ENCODE data around the gene AKT2. TPM values are rescaled to one million over a fixed set of nuclear protein-coding genes. Genes with fewer than 3 reads are reported as not detected.

The AKT2 gene
- total RNA-seq, 1 donor from 2014 or later = 135 TPM

DNA sequence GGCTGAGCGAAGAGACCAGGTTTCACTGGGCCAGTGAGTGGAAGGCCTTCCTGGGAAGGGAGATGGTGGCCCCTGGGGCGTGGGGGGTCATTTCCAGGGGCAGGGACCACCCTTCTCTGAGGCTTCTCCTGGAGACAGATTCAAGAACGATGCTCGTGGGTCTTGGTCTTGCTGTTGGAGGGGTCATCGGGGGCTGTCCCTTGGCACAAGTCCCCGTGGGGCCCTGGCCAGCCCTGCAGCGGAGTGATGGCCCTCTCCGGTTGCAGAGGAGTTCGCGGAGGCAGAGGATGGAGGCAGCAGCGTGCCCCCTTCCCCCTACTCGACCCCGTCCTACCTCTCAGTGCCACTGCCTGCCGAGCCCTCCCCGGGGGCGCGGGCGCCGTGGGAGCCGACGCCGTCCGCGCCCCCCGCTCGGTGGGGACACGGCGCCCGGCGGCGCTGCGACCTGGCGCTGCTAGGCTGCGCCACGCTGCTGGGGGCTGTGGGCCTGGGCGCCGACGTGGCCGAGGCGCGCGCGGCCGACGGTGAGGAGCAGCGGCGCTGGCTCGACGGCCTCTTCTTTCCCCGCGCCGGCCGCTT, 71.8 kb downstream of the AKT2 start:
- intact Hi-C loops (cut with micrococcal nuclease) = no loop called here
- DNase-seq (no peak), ATAC-seq (no peak)

DNA sequence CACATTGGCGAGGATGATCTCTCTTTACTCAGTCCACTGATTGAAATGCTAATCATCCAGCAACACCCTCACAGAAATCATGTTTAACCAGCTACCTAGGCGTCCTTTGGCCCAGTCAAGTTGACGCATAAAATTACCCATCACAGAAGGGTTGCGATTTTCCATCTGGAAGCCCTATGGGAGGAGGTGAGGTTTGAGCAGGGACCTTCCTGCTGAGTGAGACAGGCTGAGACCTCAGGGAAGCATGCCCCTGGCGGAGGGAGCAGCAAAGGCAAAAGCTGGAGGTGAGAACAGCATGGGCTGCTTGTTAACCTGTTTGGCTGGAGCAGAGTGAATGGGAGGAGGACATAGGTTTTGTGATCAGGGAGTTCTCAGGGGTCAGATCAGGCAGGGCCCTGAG, 74.3 kb downstream of the AKT2 start:
- intact Hi-C loops (cut with micrococcal nuclease) = no loop called here
- no peak for ATAC-seq
- no peak for DNase-seq

DNA sequence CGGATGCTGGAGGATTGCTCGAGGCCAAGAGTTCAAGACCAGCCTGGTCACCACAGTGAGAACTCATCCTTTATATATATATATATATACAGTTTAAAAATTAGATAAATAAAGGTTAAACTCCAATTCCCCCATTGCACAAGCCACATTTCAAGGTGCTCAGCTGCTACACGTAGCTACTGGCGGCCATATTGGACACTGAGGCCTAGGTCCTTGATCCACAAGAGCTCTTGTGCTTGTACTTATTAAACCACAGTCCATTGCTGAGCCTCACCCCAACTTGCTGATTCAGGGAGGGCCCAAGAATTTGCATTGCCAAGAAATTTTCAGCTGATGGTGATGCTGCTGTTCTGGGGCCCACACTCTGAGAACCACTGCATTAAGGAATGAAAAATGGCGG, 76.5 kb downstream of the AKT2 start:
- intact Hi-C loops (cut with micrococcal nuclease) = no loop called here
- ATAC-seq (no peak), DNase-seq (no peak)

DNA sequence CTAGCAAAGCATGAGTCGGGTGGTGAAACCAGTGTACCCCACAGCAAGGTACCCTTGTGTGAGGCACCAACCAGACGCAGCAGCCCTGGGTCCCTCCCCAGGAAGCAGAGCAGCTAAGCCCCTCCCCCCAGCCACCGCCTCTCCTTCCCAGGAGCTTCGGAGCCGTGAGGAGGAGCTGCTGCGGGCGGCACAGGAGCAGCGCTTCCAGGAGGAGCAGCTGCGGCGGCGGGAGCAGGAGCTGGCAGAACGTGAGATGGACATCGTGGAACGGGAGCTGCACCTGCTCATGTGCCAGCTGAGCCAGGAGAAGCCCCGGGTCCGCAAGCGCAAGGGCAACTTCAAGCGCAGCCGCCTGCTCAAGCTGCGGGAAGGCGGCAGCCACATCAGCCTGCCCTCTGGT, 79.4 kb downstream of the AKT2 start:
- no peak for DNase-seq
- no peak for ATAC-seq
- intact Hi-C loops (cut with micrococcal nuclease) = no loop called here

DNA sequence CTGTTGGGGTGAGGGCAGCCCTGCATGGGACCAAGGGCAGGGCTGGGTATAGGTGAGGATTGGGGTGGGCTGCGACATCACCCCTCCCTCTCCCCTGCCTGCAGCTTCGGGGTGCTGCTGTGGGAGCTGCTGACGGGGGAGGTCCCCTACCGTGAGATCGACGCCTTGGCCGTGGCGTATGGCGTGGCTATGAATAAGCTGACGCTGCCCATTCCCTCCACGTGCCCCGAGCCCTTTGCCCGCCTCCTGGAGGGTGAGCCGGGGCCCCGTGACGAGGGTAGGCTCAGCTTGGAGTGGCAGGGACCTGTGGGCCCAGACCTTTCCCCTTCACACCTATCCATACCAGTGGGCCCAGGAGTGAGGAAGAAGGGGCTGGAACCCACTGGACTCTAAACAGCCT, 80.8 kb downstream of the AKT2 start:
- intact Hi-C loops (cut with micrococcal nuclease) = no loop called here
- ATAC-seq = no peak
- DNase-seq = no peak

DNA sequence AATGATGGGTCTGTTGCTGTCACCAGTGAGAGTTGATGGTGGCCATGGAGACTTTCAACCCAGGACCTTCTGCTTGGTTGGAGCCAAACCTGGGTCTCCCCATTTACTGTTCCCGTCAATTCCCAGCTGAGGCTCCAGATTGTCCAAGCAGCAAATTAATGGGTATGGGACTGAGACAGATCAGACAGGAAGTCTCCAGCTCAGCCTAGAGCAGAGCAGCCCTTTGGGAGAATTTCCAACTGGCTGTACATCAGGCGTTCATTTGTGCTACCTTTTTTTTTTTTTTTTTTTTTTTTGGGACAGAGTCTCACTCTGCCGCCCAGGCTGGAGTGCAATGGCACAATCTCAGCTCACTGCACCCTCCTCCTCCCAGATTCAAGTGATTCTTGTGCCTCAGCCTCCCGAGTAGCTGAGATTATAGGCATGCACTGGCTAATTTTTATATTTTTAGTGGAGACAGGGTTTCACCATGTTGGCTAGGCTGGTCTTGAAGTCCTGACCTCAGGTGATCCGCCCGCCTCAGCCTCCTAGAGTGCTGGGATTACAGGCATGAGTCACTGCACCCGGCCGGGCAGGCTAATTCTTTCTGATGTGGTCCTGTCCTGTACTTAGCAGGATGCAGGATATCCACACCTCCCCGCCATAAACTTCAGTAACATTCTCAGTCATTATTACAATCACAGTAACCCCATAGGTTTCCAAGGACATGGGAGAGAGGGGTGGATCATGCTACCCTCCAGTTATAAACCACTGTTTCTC, 84.6 kb downstream of the AKT2 start:
- intact Hi-C loops (cut with micrococcal nuclease) = no loop called here
- DNase-seq (no peak), ATAC-seq (no peak)

DNA sequence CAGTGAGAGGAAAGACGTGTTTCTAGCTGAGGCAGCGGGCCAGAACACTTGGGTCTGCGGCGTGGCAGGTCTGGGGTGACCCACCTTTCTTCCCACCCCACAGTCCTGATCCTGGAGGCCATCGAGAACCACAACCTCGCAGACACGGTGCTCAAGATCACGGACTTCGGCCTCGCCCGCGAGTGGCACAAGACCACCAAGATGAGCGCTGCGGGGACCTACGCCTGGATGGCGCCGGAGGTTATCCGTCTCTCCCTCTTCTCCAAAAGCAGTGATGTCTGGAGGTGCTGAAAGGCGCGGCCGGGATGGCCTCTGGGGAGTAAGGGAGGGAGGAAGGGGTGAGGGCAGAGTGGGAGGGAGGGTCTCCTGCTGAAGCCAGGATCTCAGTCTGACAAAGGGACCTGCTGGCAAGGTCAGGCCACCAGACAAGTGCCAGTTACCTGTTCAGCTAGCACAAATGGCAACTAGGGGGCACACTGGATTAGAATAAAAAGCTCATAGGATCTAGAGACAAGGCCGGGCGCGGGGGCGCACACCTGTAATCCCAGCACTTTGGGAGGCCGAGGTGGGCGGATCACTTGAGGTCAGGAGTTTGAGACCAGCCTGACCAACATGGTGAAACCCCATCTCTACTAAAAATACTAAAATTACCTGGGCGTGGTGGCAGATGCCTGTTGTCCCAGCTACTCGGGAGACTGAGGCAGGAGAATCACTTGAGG, 86.7 kb downstream of the AKT2 start:
- no peak for ATAC-seq
- no peak for DNase-seq
- intact Hi-C loops (cut with micrococcal nuclease) = no loop called here

DNA sequence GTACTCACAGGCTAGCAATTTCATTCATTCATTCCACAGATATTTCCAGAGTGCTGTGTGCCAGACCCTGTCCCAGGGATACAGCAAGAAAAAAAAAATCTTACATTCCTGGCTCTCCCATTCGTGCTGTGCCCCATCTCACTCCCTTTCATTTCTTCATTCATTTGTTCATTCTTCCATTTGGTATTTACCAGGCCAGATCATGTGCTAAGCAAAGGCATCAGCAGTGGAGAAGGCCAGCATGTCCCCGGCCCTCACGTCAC, 91.6 kb downstream of the AKT2 start:
- ATAC-seq = no peak
- no peak for DNase-seq
- intact Hi-C loops (cut with micrococcal nuclease) = no loop called here

DNA sequence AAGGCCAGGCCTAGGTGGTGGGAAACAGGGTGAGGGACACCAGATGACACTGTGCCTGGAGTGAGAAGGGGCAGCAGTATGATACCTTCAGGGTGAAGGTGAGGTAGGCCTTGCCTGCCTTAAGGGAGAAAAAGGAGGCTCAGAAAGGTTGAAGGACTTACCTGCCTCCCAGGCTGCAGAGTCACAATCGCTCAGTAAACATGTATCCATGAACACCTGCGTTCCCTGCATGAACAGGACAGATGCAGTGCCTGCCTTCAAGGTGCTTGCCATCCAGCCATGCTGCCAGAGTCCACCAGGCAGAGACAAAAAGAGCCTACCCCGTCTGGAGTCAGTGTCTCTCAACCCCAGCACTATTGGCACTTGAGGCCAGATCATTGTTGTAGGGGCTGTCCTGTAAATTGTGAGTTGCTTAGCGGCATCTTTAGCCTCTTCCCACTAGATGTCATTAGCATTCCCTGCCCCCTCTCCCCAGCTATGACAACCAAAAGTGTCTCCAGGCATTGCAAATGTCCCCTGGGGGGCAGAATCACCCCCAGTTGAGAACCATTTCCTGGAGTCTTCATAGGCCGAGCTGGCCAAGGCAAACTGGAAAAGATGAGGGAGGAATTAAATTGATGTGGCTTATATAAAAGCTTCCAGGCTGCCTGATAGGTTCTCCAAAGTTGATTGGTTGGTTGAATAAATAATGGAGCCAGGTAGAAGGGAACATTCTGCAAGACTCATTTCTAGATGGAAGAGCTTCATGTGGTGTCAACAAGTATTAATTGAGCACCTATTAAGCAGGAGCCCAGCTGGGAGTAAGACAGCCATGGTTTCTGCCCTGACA, 92.2 kb downstream of the AKT2 start:
- intact Hi-C loops (cut with micrococcal nuclease) = no loop called here
- no peak for ATAC-seq

DNA sequence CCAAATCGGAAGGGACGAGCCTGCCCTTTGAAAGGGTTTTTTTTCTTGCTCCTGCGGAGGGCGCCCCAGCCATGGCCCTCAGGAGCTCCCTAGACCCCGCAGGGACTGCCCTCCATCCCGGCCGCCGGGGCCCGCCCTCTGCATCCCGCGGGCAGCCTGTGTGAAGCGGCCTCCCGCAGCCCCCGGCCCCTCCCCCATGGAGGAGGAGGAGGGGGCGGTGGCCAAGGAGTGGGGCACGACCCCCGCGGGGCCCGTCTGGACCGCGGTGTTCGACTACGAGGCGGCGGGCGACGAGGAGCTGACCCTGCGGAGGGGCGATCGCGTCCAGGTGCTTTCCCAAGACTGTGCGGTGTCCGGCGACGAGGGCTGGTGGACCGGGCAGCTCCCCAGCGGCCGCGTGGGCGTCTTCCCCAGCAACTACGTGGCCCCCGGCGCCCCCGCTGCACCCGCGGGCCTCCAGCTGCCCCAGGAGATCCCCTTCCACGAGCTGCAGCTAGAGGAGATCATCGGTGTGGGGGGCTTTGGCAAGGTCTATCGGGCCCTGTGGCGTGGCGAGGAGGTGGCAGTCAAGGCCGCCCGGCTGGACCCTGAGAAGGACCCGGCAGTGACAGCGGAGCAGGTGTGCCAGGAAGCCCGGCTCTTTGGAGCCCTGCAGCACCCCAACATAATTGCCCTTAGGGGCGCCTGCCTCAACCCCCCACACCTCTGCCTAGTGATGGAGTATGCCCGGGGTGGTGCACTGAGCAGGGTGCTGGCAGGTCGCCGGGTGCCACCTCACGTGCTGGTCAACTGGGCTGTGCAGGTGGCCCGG, 93.1 kb downstream of the AKT2 start:
- ATAC-seq = peak; percentile 20
- intact Hi-C loops (cut with micrococcal nuclease) = no loop called here
- DNase-seq = peak; percentile 53

More for the DNA sequence above, 92.2 kb downstream of the AKT2 start:
- DNase-seq = no peak

DNA sequence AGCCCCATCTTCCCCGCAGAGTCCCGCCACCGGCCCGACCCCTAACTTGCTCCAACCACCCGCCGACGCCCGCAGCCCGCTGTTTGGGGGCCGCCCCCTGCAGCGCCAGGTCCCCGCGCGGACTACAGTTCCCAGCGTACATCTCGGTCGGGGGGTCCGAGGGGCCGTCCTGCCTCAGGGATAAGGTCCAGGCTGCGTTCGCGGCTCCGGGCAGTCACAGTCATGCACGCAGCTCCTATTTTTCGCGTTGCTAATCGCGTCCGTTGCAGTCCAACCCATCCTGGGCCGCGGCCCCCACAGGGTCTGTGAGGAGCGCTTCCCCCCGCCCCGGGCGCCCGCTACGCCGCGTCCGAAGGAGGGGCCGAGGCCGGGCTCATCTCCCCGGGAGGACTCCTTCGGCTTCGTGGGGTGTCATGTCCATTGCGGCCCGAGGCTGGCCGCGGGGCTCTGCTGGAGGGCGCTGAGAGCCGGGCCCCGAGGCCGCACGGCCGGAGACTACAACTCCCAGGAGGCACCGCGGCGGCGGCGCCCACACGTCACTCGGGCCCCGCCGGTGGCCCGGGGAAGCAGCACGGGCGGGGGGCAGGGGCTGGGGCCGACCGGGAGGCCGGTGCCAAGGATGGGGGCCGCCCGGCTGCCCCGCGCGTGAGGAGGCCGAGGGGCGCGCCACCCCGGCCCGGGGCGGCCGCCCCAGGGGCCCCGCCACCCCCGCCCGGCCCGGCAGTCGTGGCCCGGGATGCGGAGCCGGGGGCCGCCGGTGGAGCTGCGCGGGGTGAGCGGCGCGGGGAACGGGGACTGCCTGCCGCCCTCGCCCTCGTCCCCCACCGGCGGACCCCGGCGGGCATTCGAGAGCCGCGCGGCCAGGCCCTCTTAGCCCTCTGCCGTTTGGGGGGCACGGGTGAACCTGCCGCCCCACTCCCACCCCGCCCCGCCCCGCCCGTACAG, 94.0 kb downstream of the AKT2 start, which contains the start of gene MAP3K10:
TSS of gene MAP3K10 (plus strand) at position 536 of the 945 bp plus-strand sequence. CDS start 606 bp downstream, outside the sequence.
- ATAC-seq (peak; percentile 96), DNase-seq (peak; percentile 88)
- intact Hi-C loops (cut with micrococcal nuclease) = no loop called here

DNA sequence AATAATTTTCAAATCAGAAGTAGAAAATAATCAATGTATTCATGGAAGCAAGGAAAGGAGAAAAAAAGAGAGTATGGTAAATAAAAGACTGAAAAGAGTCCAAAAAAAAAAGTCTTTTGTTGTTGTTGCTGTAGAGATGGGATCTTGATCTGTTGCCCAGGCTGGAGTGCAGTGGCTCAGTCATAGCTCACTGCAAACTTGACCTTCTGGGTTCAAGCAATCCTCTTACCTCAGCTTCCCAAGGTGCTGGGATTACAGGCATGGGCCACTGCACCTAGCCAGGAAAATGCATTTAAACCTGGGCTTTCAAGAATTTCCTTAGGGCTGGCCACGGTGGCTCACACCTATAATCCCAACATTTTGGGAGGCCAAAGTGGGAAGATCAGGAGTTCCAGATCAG, 100.9 kb downstream of the AKT2 start:
- DNase-seq (no peak), ATAC-seq (no peak)
- intact Hi-C loops (cut with micrococcal nuclease) = no loop called here

Small RNAs within 50 kb of the gene (microRNA-seq; reads per million reads assigned to microRNA genes)
- gene MIR641 (ENCODE audit: borderline number of aligned reads) = 10.8 reads per million, percentile 7 among the genes with 10 or more reads in this experiment

Other genes with a start within 250 kb of the AKT2 start
- gene ZNF780B, start 229.1 kb downstream of the AKT2 start, total RNA-seq = 29.4 TPM
- 9.6 TPM for gene ZNF780A, start 194.4 kb downstream of the AKT2 start, total RNA-seq
- gene MAP3K10, start 93.9 kb downstream of the AKT2 start, total RNA-seq = 19.6 TPM
- gene TTC9B, start 67.0 kb downstream of the AKT2 start, total RNA-seq = not detected
- gene CCNP, start 58.7 kb downstream of the AKT2 start, total RNA-seq = not detected
- 215 TPM for gene C19orf47, start 63.1 kb upstream of the AKT2 start, total RNA-seq
- 161 TPM for gene PLD3, start 63.4 kb upstream of the AKT2 start, total RNA-seq
- gene HIPK4, start 104.8 kb upstream of the AKT2 start, total RNA-seq = not detected
- gene PRX, start 128.0 kb upstream of the AKT2 start, total RNA-seq = 4.1 TPM
- 8.9 TPM for gene SERTAD1, start 140.6 kb upstream of the AKT2 start, total RNA-seq
- gene SERTAD3, start 159.0 kb upstream of the AKT2 start, total RNA-seq = 23.4 TPM
- 120 TPM for gene BLVRB, start 180.4 kb upstream of the AKT2 start, total RNA-seq
- gene SPTBN4, start 181.7 kb upstream of the AKT2 start, total RNA-seq = 4.8 TPM